Activated CD8-positive, alpha-beta memory T cell treated with anti-CD3 and anti-CD28 coated beads, Interleukin-2, amount 10 ng/mL, durations not matched to agents 7 days and 5 days (primary cell): ENCODE results near the gene DDR2. TPM values are rescaled to one million over a fixed set of nuclear protein-coding genes. Genes with fewer than 3 reads are reported as not detected.

ENCODE experiments used
- ATAC-seq: fragments of 150-1000 bp; cut with Tn5 transposase; one replicate; pipeline ENCODE4 v1.10.0; 2021; ENCODE audit warnings: moderate library complexity
- CTCF ChIA-PET: fragments of 350-600 bp; sonication (Branson Sonifier 250); formaldehyde crosslinking; loops from one replicate; lab custom pipeline; 2021; ENCODE audit warnings: antibody characterized with exemption; lab: Charles Lee
- DNase-seq: peaks from one replicate; pipeline ENCODE4 v3.0.0-alpha.2; 2020
- H3K27ac Mint-ChIP-seq: one replicate; pipeline ENCODE4 v1.8.0; 2021; ENCODE audit warnings: mild to moderate bottlenecking, mixed read lengths
- H3K27me3 Mint-ChIP-seq: one replicate; pipeline ENCODE4 v1.8.0; 2021; ENCODE audit warnings: mixed read lengths
- H3K36me3 Mint-ChIP-seq: one replicate; pipeline ENCODE4 v1.8.0; 2021; ENCODE audit warnings: mild to moderate bottlenecking, mixed read lengths
- H3K4me1 Mint-ChIP-seq: one replicate; pipeline ENCODE4 v1.8.0; 2021; ENCODE audit warnings: mixed read lengths
- H3K4me3 Mint-ChIP-seq: one replicate; pipeline ENCODE4 v1.8.0; 2021; ENCODE audit warnings: mild to moderate bottlenecking, moderate library complexity, mixed read lengths
- H3K9me3 Mint-ChIP-seq: one replicate; pipeline ENCODE4 v1.8.0; 2022; ENCODE audit warnings: low read depth, mixed read lengths
- total RNA-seq, 2 experiments: library from RNA; stranded (reverse); gene quantifications; one replicate each; pipeline ENCODE4 v1.2.3, GENCODE V29; 2021

Gene DDR2
- total RNA-seq, 2 experiments from 2014 or later, result 0.16 to 0.18 TPM

GRCh38 chr1:162682013-162682419, 49.8 kb downstream of the DDR2 start:
- Mint-ChIP-seq H3K9me3 (peaks cover 2% of the 10 kb centered on the region), H3K4me3 (no peak overlapping the region), H3K36me3 (no peaks in the 10 kb centered on the region), H3K4me1 (no peaks in the 10 kb centered on the region), H3K27me3 (no peaks in the 10 kb centered on the region), H3K27ac (no peak overlapping the region)
- no peak for ATAC-seq
- CTCF ChIA-PET, result no interaction called here
- no peak for DNase-seq

GRCh38 chr1:162687870-162688269, 55.6 kb downstream of the DDR2 start:
- DNase-seq, result no peak
- CTCF ChIA-PET, result no interaction called here

GRCh38 chr1:162688521-162688920, 56.3 kb downstream of the DDR2 start:
- H3K36me3 Mint-ChIP-seq, result no peaks in the 10 kb centered on the region
- no peaks in the 10 kb centered on the region for H3K4me1 Mint-ChIP-seq
- DNase-seq (no peak), ATAC-seq (no peak)
- H3K4me3 Mint-ChIP-seq, result no peak overlapping the region
- CTCF ChIA-PET, result no interaction called here
- H3K27me3 Mint-ChIP-seq, result peaks cover 2% of the 10 kb centered on the region
- no peak overlapping the region for H3K27ac Mint-ChIP-seq
- no peaks in the 10 kb centered on the region for H3K9me3 Mint-ChIP-seq

More at GRCh38 chr1:162687870-162688269, 55.6 kb downstream of the DDR2 start:
- no peak for ATAC-seq
- Mint-ChIP-seq H3K36me3 (no peaks in the 10 kb centered on the region), H3K27ac (no peak overlapping the region), H3K9me3 (no peaks in the 10 kb centered on the region), H3K4me3 (no peak overlapping the region), H3K27me3 (no peaks in the 10 kb centered on the region), H3K4me1 (no peaks in the 10 kb centered on the region)

- ATAC-seq, result no peak
- Mint-ChIP-seq H3K36me3 (no peaks in the 10 kb centered on the region), H3K9me3 (no peaks in the 10 kb centered on the region), H3K4me1 (no peaks in the 10 kb centered on the region), H3K4me3 (no peak overlapping the region), H3K27me3 (peaks cover 3% of the 10 kb centered on the region), H3K27ac (no peak overlapping the region)
- no peak for DNase-seq
- CTCF ChIA-PET, result no interaction called here
Measured at GRCh38 chr1:162688931-162689330, 56.7 kb downstream of the DDR2 start.

GRCh38 chr1:162689745-162690671, 57.7 kb downstream of the DDR2 start:
- H3K4me3 Mint-ChIP-seq, result no peak overlapping the region
- ATAC-seq, result no peak

GRCh38 chr1:162690672-162691434, 58.6 kb downstream of the DDR2 start:
- Mint-ChIP-seq H3K9me3 (no peaks in the 10 kb centered on the region), H3K27ac (no peak overlapping the region), H3K36me3 (no peaks in the 10 kb centered on the region), H3K4me1 (no peaks in the 10 kb centered on the region), H3K4me3 (no peak overlapping the region), H3K27me3 (peaks cover 9% of the 10 kb centered on the region)
- ATAC-seq (no peak), DNase-seq (no peak)
- CTCF ChIA-PET, result no interaction called here

More at GRCh38 chr1:162689745-162690671, 57.7 kb downstream of the DDR2 start:
- Mint-ChIP-seq H3K27ac (no peak overlapping the region), H3K9me3 (no peaks in the 10 kb centered on the region), H3K36me3 (no peaks in the 10 kb centered on the region), H3K4me1 (no peaks in the 10 kb centered on the region), H3K27me3 (peaks cover 8% of the 10 kb centered on the region)
- CTCF ChIA-PET, result interaction anchor here (0.7 kb wide), 1 partner anchor 24 kb away, joined by 3 read pairs; no protein-coding TSS in a partner anchor
- no peak for DNase-seq

- CTCF ChIA-PET, result no interaction called here
- DNase-seq, result no peak
- Mint-ChIP-seq H3K4me3 (no peak overlapping the region), H3K9me3 (no peaks in the 10 kb centered on the region), H3K4me1 (no peaks in the 10 kb centered on the region), H3K27me3 (peaks cover 10% of the 10 kb centered on the region), H3K36me3 (no peaks in the 10 kb centered on the region), H3K27ac (no peak overlapping the region)
- no peak for ATAC-seq
Measured at GRCh38 chr1:162691999-162692575, 59.8 kb downstream of the DDR2 start.

GRCh38 chr1:162694911-162695310, 62.6 kb downstream of the DDR2 start:
- CTCF ChIA-PET, result no interaction called here
- ATAC-seq, result no peak
- DNase-seq, result no peak
- H3K27me3 Mint-ChIP-seq, result peaks cover 10% of the 10 kb centered on the region
- no peak overlapping the region for H3K4me3 Mint-ChIP-seq
- H3K4me1 Mint-ChIP-seq, result no peaks in the 10 kb centered on the region
- H3K27ac Mint-ChIP-seq, result no peak overlapping the region
- H3K36me3 Mint-ChIP-seq, result no peaks in the 10 kb centered on the region
- H3K9me3 Mint-ChIP-seq, result no peaks in the 10 kb centered on the region

GRCh38 chr1:162695687-162696086, 63.4 kb downstream of the DDR2 start:
- Mint-ChIP-seq H3K27me3 (peaks cover 10% of the 10 kb centered on the region), H3K36me3 (no peaks in the 10 kb centered on the region), H3K4me1 (no peaks in the 10 kb centered on the region), H3K9me3 (no peaks in the 10 kb centered on the region), H3K27ac (no peak overlapping the region), H3K4me3 (no peak overlapping the region)
- no peak for ATAC-seq
- no peak for DNase-seq
- CTCF ChIA-PET, result interaction anchor here (0.7 kb wide), 1 partner anchor 916 kb away, joined by 3 read pairs; no protein-coding TSS in a partner anchor

GRCh38 chr1:162696286-162696862, 64.1 kb downstream of the DDR2 start:
- ATAC-seq (no peak), DNase-seq (no peak)
- CTCF ChIA-PET, result interaction anchor here (0.7 kb wide), 1 partner anchor 916 kb away, joined by 3 read pairs; no protein-coding TSS in a partner anchor
- Mint-ChIP-seq H3K4me3 (no peak overlapping the region), H3K27me3 (peaks cover 10% of the 10 kb centered on the region), H3K4me1 (no peaks in the 10 kb centered on the region), H3K27ac (no peak overlapping the region), H3K36me3 (no peaks in the 10 kb centered on the region), H3K9me3 (no peaks in the 10 kb centered on the region)

- Mint-ChIP-seq H3K27me3 (peaks cover 10% of the 10 kb centered on the region), H3K4me1 (no peaks in the 10 kb centered on the region), H3K9me3 (no peaks in the 10 kb centered on the region), H3K36me3 (no peaks in the 10 kb centered on the region), H3K4me3 (no peak overlapping the region), H3K27ac (no peak overlapping the region)
- no peak for DNase-seq
- CTCF ChIA-PET, result no interaction called here
- ATAC-seq, result no peak
Measured at GRCh38 chr1:162697140-162697895, 65.1 kb downstream of the DDR2 start.

- CTCF ChIA-PET, result no interaction called here
- no peak for DNase-seq
- no peaks in the 10 kb centered on the region for H3K4me1 Mint-ChIP-seq
- H3K27ac Mint-ChIP-seq, result no peak overlapping the region
- H3K27me3 Mint-ChIP-seq, result peaks cover 2% of the 10 kb centered on the region
- no peak overlapping the region for H3K4me3 Mint-ChIP-seq
- no peak for ATAC-seq
- H3K36me3 Mint-ChIP-seq, result no peaks in the 10 kb centered on the region
- no peaks in the 10 kb centered on the region for H3K9me3 Mint-ChIP-seq
Measured at GRCh38 chr1:162699366-162699765, 67.1 kb downstream of the DDR2 start.
